Lower leg skin (tissue), 3 donors: ENCODE results near the gene PAPPA.

Experiments used
- CTCF ChIP-seq, 3 donors: fragments of 450-650 bp; IDR thresholded peaks; one replicate each; pipeline ENCODE4 v1.5.1; 2016; ENCODE audit warnings: antibody characterized with exemption in 3 of 3, mild to moderate bottlenecking in 3 of 3, moderate library complexity in 2 of 3
- POLR2A ChIP-seq, 2 donors: fragments of 450-650 bp; IDR thresholded peaks; one replicate each; pipeline ENCODE4 v1.6.1; 2016 to 2017; ENCODE audit warnings: antibody characterized with exemption in 2 of 2, mild to moderate bottlenecking in 1 of 2, moderate library complexity in 1 of 2

DNA sequence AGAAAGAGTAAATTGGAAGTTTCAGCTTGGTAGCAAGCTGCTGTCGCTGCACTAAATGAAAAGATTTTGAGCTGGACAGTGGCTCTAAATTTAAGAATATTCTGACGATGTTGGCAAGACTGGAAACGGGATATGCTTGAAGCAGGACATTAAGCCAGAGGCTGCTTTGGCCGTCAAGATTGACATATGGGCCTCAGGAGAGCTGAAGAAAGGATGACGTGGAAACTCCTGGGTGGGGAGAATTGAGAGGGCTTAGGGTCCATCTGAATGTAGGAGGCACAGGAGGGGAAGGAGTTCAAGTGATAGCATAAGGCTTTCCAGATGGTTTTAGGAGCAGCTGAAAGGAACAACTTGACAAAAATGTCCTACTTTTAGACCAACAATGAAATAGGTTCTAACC, 108.9 kb downstream of the PAPPA start:
- TF ChIP-seq CTCF (IDR thresholded peaks at IDR 0.05) = no peak
- TF ChIP-seq POLR2A (IDR thresholded peaks at IDR 0.05) = no peak
